ENCODE results near the gene TRIM26. TPM values are rescaled to one million over a fixed set of nuclear protein-coding genes. Genes with fewer than 3 reads are reported as not detected.

Gene TRIM26
- total and polyA plus RNA-seq, 2 experiments from 2014 or later: 11.0 to 38.0 TPM

- Mint-ChIP-seq H3K9me3 (no peaks in the 10 kb centered on the region), H3K4me1 (peaks cover 2% of the 10 kb centered on the region; the same call in 1 of the 3 replicates), H3K4me3 (no peak overlapping the region), H3K27ac (no peak overlapping the region), H3K36me3 (ENCODE audit: low read depth) (no peaks in the 10 kb centered on the region), H3K27me3 (ENCODE audit: insufficient read depth, low read depth, poor library complexity) (peaks cover 8% of the 10 kb centered on the region)
- no peaks in the 10 kb centered on the region for H3K9me2 ChIP-seq (ENCODE audit: insufficient read depth)
- H2AFZ ChIP-seq: no peak overlapping the region
- no peaks in the 10 kb centered on the region for H3F3A ChIP-seq (replicated peaks; ENCODE audit: low read depth)
- H3K27me3 ChIP-seq (ENCODE audit: insufficient read depth): 0 out of 2 replicates have a peak, but pooled peaks cover 7% of the 10 kb centered on the region
- no peaks in the 10 kb centered on the region for H4K20me1 ChIP-seq (replicated peaks; ENCODE audit: insufficient read depth)
- H3K4me1 ChIP-seq (ENCODE audit: insufficient read depth): no peaks in the 10 kb centered on the region
- H3K79me2 ChIP-seq (replicated peaks; ENCODE audit: insufficient read depth): no peaks in the 10 kb centered on the region
- DNase-seq (ENCODE audit: low spot score) (no peak), ATAC-seq (no peak)
- TF ChIP-seq ZNF114 (CRISPR knock-in tag; IDR thresholded peaks at IDR 0.05) (no peak), NANOG (IDR thresholded peaks at IDR 0.05; ENCODE audit: borderline replicate concordance) (no peak), ETS1 (IDR thresholded peaks at IDR 0.05) (no peak), POLR2AphosphoS5 (IDR thresholded peaks at IDR 0.05; ENCODE audit: low read depth) (no peak), EZH2phosphoT487 (IDR thresholded peaks at IDR 0.05; ENCODE audit: unreplicated experiment) (no peak), EZH2 (IDR thresholded peaks at IDR 0.05; ENCODE audit: low read depth, unreplicated experiment) (no peak), CTCF (conservative IDR thresholded peaks at IDR 0.05; ENCODE audit: low read depth in 2 of 2) (no peak), JUNB (IDR thresholded peaks at IDR 0.05; ENCODE audit: unreplicated experiment) (no peak), REST (IDR thresholded peaks at IDR 0.05; ENCODE audit: unreplicated experiment) (no peak), CREB1 (CRISPR knock-in tag; IDR thresholded peaks at IDR 0.05; ENCODE audit: low read depth) (no peak), ZNF331 (CRISPR knock-in tag; IDR thresholded peaks at IDR 0.05; ENCODE audit: low read depth) (no peak), ZNF462 (CRISPR knock-in tag; IDR thresholded peaks at IDR 0.05) (no peak), STAT1 (IDR thresholded peaks at IDR 0.05; ENCODE audit: unreplicated experiment) (no peak)
- no peak overlapping the region for H3K4me3 ChIP-seq
- no peak overlapping the region for H3K4me2 ChIP-seq
- no peaks in the 10 kb centered on the region for H3K36me3 ChIP-seq (ENCODE audit: insufficient read depth)
- no peak overlapping the region for H3K27ac ChIP-seq (ENCODE audit: low read depth)
These were observed 54.6 kb downstream of the TRIM26 start for GRCh38 chr6:30158475-30159040.

Data from GM23338 (cell line).